H1 (cell line): Measurements from ENCODE around the gene BGN. TPM values are rescaled to one million over a fixed set of nuclear protein-coding genes. Genes with fewer than 3 reads are reported as not detected.

Experiments
- CTCF ChIA-PET: fragments of 300-600 bp; sonication (Branson Sonifier 250); formaldehyde crosslinking; loops from one replicate; lab custom pipeline; 2021; ENCODE audit not compliant: partially characterized antibody; lab: Charles Lee
- POLR2A ChIA-PET: fragments of 300-600 bp; sonication (Branson Sonifier 250); formaldehyde crosslinking; loops from one replicate; lab custom pipeline; 2021; ENCODE audit warnings: inconsistent platforms; ENCODE audit not compliant: partially characterized antibody; lab: Charles Lee
- DNase-seq, 2 experiments: peaks; one replicate each; pipeline versions ENCODE4 v3.0.0 to v3.0.0-alpha.2; 2010 to 2022; ENCODE audit warnings: low spot score in 2 of 2, low read depth in 1 of 2, mixed read lengths in 1 of 2
- FAIRE-seq: peaks from 2 replicates; lab custom pipeline; 2011; peaks lifted over from hg19 to GRCh38; lab: Jason Lieb, UNC
- H2AFZ ChIP-seq: 2 replicates; pipeline ENCODE4 v1.8.1; 2012; ENCODE audit warnings: low read length, inconsistent platforms
- H2AK5ac ChIP-seq: 2 replicates; pipeline ENCODE4 v1.6.1; 2013; ENCODE audit warnings: low read depth, low read length
- H2BK120ac ChIP-seq: replicated peaks from 2 replicates; pipeline ENCODE3; 2013; ENCODE audit warnings: low read depth, low read length, inconsistent platforms
- H2BK12ac ChIP-seq: 2 replicates; pipeline ENCODE4 v1.6.1; 2013; ENCODE audit warnings: low read depth, low read length
- H2BK15ac ChIP-seq: 2 replicates; pipeline ENCODE4 v1.6.1; 2013; ENCODE audit warnings: low read length
- H2BK20ac ChIP-seq: 2 replicates; pipeline ENCODE4 v1.6.1; 2013; ENCODE audit warnings: low read length
- H2BK5ac ChIP-seq: 2 replicates; pipeline ENCODE4 v1.6.1; 2013; ENCODE audit warnings: low read depth, low read length
- H3K14ac ChIP-seq: 2 replicates; pipeline ENCODE4 v1.6.1; 2013; ENCODE audit warnings: inconsistent platforms; ENCODE audit not compliant: insufficient read length
- H3K18ac ChIP-seq: 2 replicates; pipeline ENCODE4 v1.6.1; 2013; ENCODE audit warnings: low read length; ENCODE audit errors: extremely low read depth
- H3K23ac ChIP-seq: 2 replicates; pipeline ENCODE4 v1.6.1; 2013; ENCODE audit warnings: inconsistent platforms; ENCODE audit not compliant: insufficient read length
- H3K23me2 ChIP-seq: 2 replicates; pipeline ENCODE4 v1.6.1; 2013; ENCODE audit warnings: low read depth, low read length
- H3K27ac ChIP-seq: 2 replicates; pipeline ENCODE4 v1.6.1; 2011; ENCODE audit warnings: low read depth, low read length, inconsistent platforms
- H3K27me3 ChIP-seq, 4 experiments: replicated peaks in 1 of 4; 1 replicate in 1 of 4; 2 replicates in 3 of 4; pipeline versions ENCODE4 v1.6.1 to v1.8.1; 2011 to 2013; ENCODE audit warnings: low read length in 3 of 4, mild to moderate bottlenecking in 3 of 4, inconsistent platforms in 2 of 4, mixed read lengths in 2 of 4, moderate library complexity in 1 of 4; ENCODE audit not compliant: control insufficient read depth in 3 of 4, insufficient read depth in 3 of 4; ENCODE audit errors: extremely low read depth in 1 of 4
- H3K36me3 ChIP-seq, 4 experiments: 2 replicates each; pipeline versions ENCODE4 v1.6.1 to v1.8.1; 2011 to 2013; ENCODE audit warnings: mild to moderate bottlenecking in 4 of 4, low read length in 3 of 4, moderate library complexity in 2 of 4, control low read depth in 1 of 4, inconsistent platforms in 1 of 4; ENCODE audit not compliant: insufficient read depth in 4 of 4, control insufficient read depth in 2 of 4
- H3K4ac ChIP-seq: replicated peaks from 2 replicates; pipeline ENCODE3; 2013; ENCODE audit warnings: low read length, low read depth, mixed read lengths, inconsistent platforms; ENCODE audit not compliant: insufficient read length
- H3K4me1 ChIP-seq, 4 experiments: replicated peaks in 1 of 4; 1 replicate in 1 of 4; 2 replicates in 3 of 4; pipeline versions ENCODE4 v1.6.1 to v1.8.1; 2011 to 2013; ENCODE audit warnings: low read length in 3 of 4, inconsistent platforms in 2 of 4, mixed read lengths in 1 of 4; ENCODE audit not compliant: insufficient read depth in 4 of 4, control insufficient read depth in 3 of 4
- H3K4me2 ChIP-seq, 2 experiments: 2 replicates each; pipeline versions ENCODE4 v1.6.1 to v1.8.1; 2011 to 2013; ENCODE audit warnings: low read depth in 2 of 2, low read length in 2 of 2, control low read depth in 1 of 2, inconsistent platforms in 1 of 2, mild to moderate bottlenecking in 1 of 2; ENCODE audit not compliant: insufficient read depth in 1 of 2
- H3K4me3 ChIP-seq, 4 experiments: fragments of 200-600, 300-600 bp in 1 of 4; sonication (generic), shearing (Covaris generic), sonication (Bioruptor Twin) in 1 of 4; 2 replicates each; pipeline versions ENCODE4 v1.5.1 to v1.8.1; 2011 to 2016; ENCODE audit warnings: low read length in 4 of 4, low read depth in 3 of 4, control low read depth in 2 of 4, inconsistent platforms in 2 of 4, mild to moderate bottlenecking in 2 of 4, mixed read lengths in 1 of 4, moderate library complexity in 1 of 4; ENCODE audit not compliant: insufficient read depth in 2 of 4; ENCODE audit errors: extremely low read depth in 1 of 4
- H3K56ac ChIP-seq: replicated peaks from 2 replicates; pipeline ENCODE3; 2013; ENCODE audit warnings: low read depth, mild to moderate bottlenecking, mixed read lengths, low read length, inconsistent platforms; ENCODE audit not compliant: insufficient read length
- H3K79me1 ChIP-seq: 2 replicates; pipeline ENCODE4 v1.6.1; 2013; ENCODE audit warnings: low read depth, low read length, control low read depth
- H3K79me2 ChIP-seq, 2 experiments: 2 replicates each; pipeline versions ENCODE4 v1.6.1 to v1.8.1; 2012 to 2013; ENCODE audit warnings: low read length in 2 of 2, mild to moderate bottlenecking in 2 of 2, inconsistent platforms in 1 of 2; ENCODE audit not compliant: insufficient read depth in 2 of 2, control insufficient read depth in 1 of 2
- H3K9ac ChIP-seq, 4 experiments: replicated peaks in 1 of 4; 1 replicate in 1 of 4; 2 replicates in 3 of 4; pipeline versions ENCODE4 v1.6.1 to v1.8.1; 2011 to 2013; ENCODE audit warnings: low read depth in 3 of 4, low read length in 3 of 4, control low read depth in 2 of 4, mild to moderate bottlenecking in 2 of 4, moderate library complexity in 2 of 4, inconsistent platforms in 1 of 4; ENCODE audit errors: extremely low read depth in 1 of 4
- H3K9me3 ChIP-seq, 2 experiments: 2 replicates each; pipeline versions ENCODE4 v1.6.1 to v1.8.1; 2012 to 2013; ENCODE audit warnings: mild to moderate bottlenecking in 2 of 2, moderate library complexity in 2 of 2, control low read depth in 1 of 2, inconsistent platforms in 1 of 2, low read depth in 1 of 2, low read length in 1 of 2, mixed read lengths in 1 of 2; ENCODE audit not compliant: insufficient read depth in 2 of 2
- H4K20me1 ChIP-seq, 2 experiments: replicated peaks in 1 of 2; 2 replicates each; pipeline versions ENCODE3 to v1.8.1; 2011 to 2013; ENCODE audit warnings: inconsistent platforms in 2 of 2, low read length in 2 of 2, mild to moderate bottlenecking in 1 of 2; ENCODE audit not compliant: insufficient read depth in 2 of 2, control insufficient read depth in 1 of 2
- H4K5ac ChIP-seq: 2 replicates; pipeline ENCODE4 v1.6.1; 2013; ENCODE audit warnings: low read length, low read depth, mixed read lengths, inconsistent platforms; ENCODE audit not compliant: insufficient read length
- H4K8ac ChIP-seq: 2 replicates; pipeline ENCODE4 v1.8.0; 2013; ENCODE audit warnings: mild to moderate bottlenecking, moderate library complexity, low read length, inconsistent platforms; ENCODE audit not compliant: insufficient read depth; ENCODE audit errors: extremely low read depth
- H4K91ac ChIP-seq: replicated peaks from 2 replicates; pipeline ENCODE3; 2013; ENCODE audit warnings: low read length, mixed read lengths, inconsistent platforms; ENCODE audit not compliant: insufficient read length
- POLR2A ChIP-seq, 2 experiments: IDR thresholded peaks; 1 replicate in 1 of 2; 2 replicates in 1 of 2; pipeline ENCODE4 v1.6.1; 2011; ENCODE audit warnings: low read depth in 2 of 2, low read length in 2 of 2, mild to moderate bottlenecking in 2 of 2; ENCODE audit errors: control extremely low read depth in 1 of 2
- TCF12 ChIP-seq: IDR thresholded peaks from 2 replicates; pipeline ENCODE4 v1.6.1; 2011; ENCODE audit warnings: low read depth, mild to moderate bottlenecking, low read length
- WGBS, 2 experiments: shearing (Covaris generic) in 1 of 2; methylation state at CpG; one replicate each; pipeline versions ENCODE4 v1.1.6 to v1.1.7; 2013 to 2015; ENCODE audit warnings: low lambda C conversion rate in 2 of 2, mixed read lengths in 2 of 2, inconsistent platforms in 1 of 2, low coverage in 1 of 2, missing lambda C conversion rate in 1 of 2; ENCODE audit not compliant: insufficient replicate concordance in 2 of 2, insufficient coverage in 1 of 2, insufficient read length in 1 of 2; ENCODE audit errors: extremely low coverage in 1 of 2, missing lambda C conversion rate in 1 of 2; 5-methylcytosine and 5-hydroxymethylcytosine counted together
- polyA plus RNA-seq, 7 experiments: library from polyadenylated mRNA; depleted of rRNA in 3 of 7; stranded (reverse) in 5 of 7; unstranded in 2 of 7; fragments of >200 nt in 5 of 7; fragments of 200-250 nt in 2 of 7; gene quantifications; 1 replicate in 5 of 7; 2 replicates in 1 of 7; 4 replicates in 1 of 7; pipeline versions ENCODE4 v1.2.1 to v1.2.3, GENCODE V29; 2011 to 2013; ENCODE audit warnings: missing spikeins in 2 of 7, mixed read lengths in 2 of 7
- total RNA-seq: library from RNA; stranded (reverse); fragmentation: NEBNext Ultra II Directional; extraction: Animal tissue kit (Norgen Biotek cat#: 25700); gene quantifications from 2 replicates; pipeline ENCODE4 v1.2.1, GENCODE V29; 2021

The BGN gene
- total and polyA plus RNA-seq, 2 of the 8 experiments (the other 6 are each of a cell fraction or from before 2014, with no cell fraction given), result 1.8 to 2.4 TPM

GRCh38 chrX:153476666-153477363 lies 18.0 kb upstream of the BGN start:
- DNase-seq (no peak), FAIRE-seq (no peak)
- Histone ChIP-seq H3K56ac (no peak overlapping the region), H3K79me1 (no peaks in the 10 kb centered on the region), H2AK5ac (no peak overlapping the region), H3K4me3 (no peak overlapping the region), H4K8ac (no peak overlapping the region), H3K9ac (no peak overlapping the region), H3K27ac (no peak overlapping the region), H3K14ac (no peak overlapping the region), H2BK12ac (0 out of 2 replicates have a peak overlapping the region, but pooled peaks have one; percentile 7), H3K18ac (peak overlapping the region; percentile 48; the same call in 1 of the 2 replicates), H2BK15ac (no peak overlapping the region), H3K79me2 (no peaks in the 10 kb centered on the region), H3K4ac (no peak overlapping the region), H3K9me3 (no peaks in the 10 kb centered on the region), H3K4me1 (peaks cover 0 to 17% (median 5%) of the 10 kb centered on the region in 4 experiments; a peak in 3 of 7 replicates), H4K5ac (no peak overlapping the region), H3K36me3 (no peaks in the 10 kb centered on the region), H3K23ac (no peak overlapping the region), H4K20me1 (peaks cover 0 to 1% of the 10 kb centered on the region in 2 experiments), H3K4me2 (no peak overlapping the region), H2AFZ (no peak overlapping the region), H2BK5ac (peak overlapping the region; percentile 18; the same call in 1 of the 2 replicates), H4K91ac (no peak overlapping the region), H3K27me3 (peaks cover 5 to 24% (median 18%) of the 10 kb centered on the region in 4 experiments; a peak in 6 of 7 replicates), H2BK20ac (no peak overlapping the region), H3K23me2 (no peaks in the 10 kb centered on the region), H2BK120ac (no peak overlapping the region)
- CTCF ChIA-PET, result interaction anchor here (1.5 to 1.9 kb wide), 4 partner anchors 11 to 192 kb away, joined by 3 to 11 read pairs (median 6); partner anchors contain the start of gene BGN
- 80% methylated on average over 4 of the region's 16 CpGs; no CpG with 5 or more reads in 1 of the 2 experiments for WGBS, 2 experiments
- POLR2A ChIA-PET, result interaction anchor here (0.9 to 1.0 kb wide), 2 partner anchors 13 to 21 kb away, joined by 3 read pairs; no protein-coding TSS in a partner anchor
- TF ChIP-seq TCF12 (0 out of 2 replicates have a peak, but pooled peaks have one; percentile 38), POLR2A (IDR thresholded peaks at IDR 0.05; ENCODE audit: control extremely low read depth in 1 of 2, low read depth in 2 of 2, low read length in 2 of 2) (no peak)
